A549 (cell line): ENCODE results near the gene SLC29A2. TPM values are rescaled to one million over a fixed set of nuclear protein-coding genes. Genes with fewer than 3 reads are reported as not detected.

ENCODE experiments used
- BHLHE40 ChIP-seq: IDR thresholded peaks from 2 replicates; pipeline ENCODE4 v1.6.1; 2012; ENCODE audit warnings: low read depth, low read length, inconsistent platforms
- CBX2 ChIP-seq: fragments of 200-600 bp; sonication (generic); IDR thresholded peaks from 2 replicates; pipeline ENCODE4 v1.6.1; 2016; ENCODE audit warnings: low read depth, mild to moderate bottlenecking, borderline replicate concordance
- CBX8 ChIP-seq: fragments of 200-600 bp; sonication (generic); IDR thresholded peaks from 2 replicates; pipeline ENCODE4 v1.6.1; 2016
- CEBPB ChIP-seq, 2 experiments: fragments of >200 bp in 1 of 2; sonication (Bioruptor Twin) in 1 of 2; formaldehyde crosslinking in 1 of 2; IDR thresholded peaks; 2 replicates each; pipeline ENCODE4 v1.6.1; 2012 to 2016
- EHF ChIP-seq: fragments of 250-450 bp; sonication (Bioruptor Pico); IDR thresholded peaks from 2 replicates; pipeline ENCODE4 v1.5.0; 2020; ENCODE audit warnings: mild to moderate bottlenecking
- EHMT2 ChIP-seq: fragments of 200-600 bp; sonication (generic); IDR thresholded peaks from 2 replicates; pipeline ENCODE4 v1.6.1; 2016; ENCODE audit warnings: antibody characterized with exemption, low read depth, mild to moderate bottlenecking, moderate library complexity
- FOSB ChIP-seq: fragments of 250-450 bp; sonication (Bioruptor Pico); IDR thresholded peaks from 2 replicates; pipeline ENCODE4 v1.5.0; 2020; ENCODE audit warnings: mild to moderate bottlenecking, moderate library complexity
- FOXS1 ChIP-seq: fragments of 250-450 bp; sonication (Bioruptor Pico); IDR thresholded peaks from 2 replicates; pipeline ENCODE4 v1.5.0; 2020; ENCODE audit warnings: mild to moderate bottlenecking, moderate library complexity
- HOXB13 ChIP-seq: fragments of 250-450 bp; sonication (Bioruptor Pico); IDR thresholded peaks from 2 replicates; pipeline ENCODE4 v1.5.0; 2020; ENCODE audit warnings: low read depth, mild to moderate bottlenecking, moderate library complexity
- HOXB5 ChIP-seq: fragments of 250-450 bp; sonication (Bioruptor Pico); IDR thresholded peaks from 2 replicates; pipeline ENCODE4 v1.5.0; 2020; ENCODE audit warnings: mild to moderate bottlenecking, moderate library complexity
- JUN ChIP-seq, 2 experiments: fragments of >200 bp; sonication (Bioruptor Twin); formaldehyde crosslinking; IDR thresholded peaks; 2 replicates in 1 of 2; 3 replicates in 1 of 2; pipeline ENCODE4 v1.6.1; 2016 to 2017
- JUNB ChIP-seq: fragments of >200 bp; sonication (Bioruptor Twin); formaldehyde crosslinking; IDR thresholded peaks from 2 replicates; pipeline ENCODE4 v1.6.1; 2016
- KDM5A ChIP-seq: fragments of 200-600 bp; sonication (generic); IDR thresholded peaks from 2 replicates; pipeline ENCODE4 v1.6.1; 2016; ENCODE audit warnings: antibody characterized with exemption, mild to moderate bottlenecking
- MAFK ChIP-seq: fragments of 450-650 bp; IDR thresholded peaks from 2 replicates; pipeline ENCODE4 v1.6.1; 2014; ENCODE audit not compliant: partially characterized antibody
- NFE2L2 ChIP-seq: fragments of 150-350 bp; conservative IDR thresholded peaks from 2 replicates; pipeline ENCODE4 v1.6.1; 2014; ENCODE audit warnings: low read length
- NR3C1 ChIP-seq: fragments of >200 bp; sonication (Bioruptor Twin); formaldehyde crosslinking; IDR thresholded peaks from 3 replicates; pipeline ENCODE4 v1.6.1; 2017
- PHF8 ChIP-seq: fragments of 200-600 bp; sonication (generic); IDR thresholded peaks from 2 replicates; pipeline ENCODE4 v1.6.1; 2016; ENCODE audit warnings: low read depth, mild to moderate bottlenecking, antibody characterized with exemption, moderate library complexity, borderline replicate concordance
- RAD21 ChIP-seq, 2 experiments: fragments of >200 bp in 1 of 2; sonication (Bioruptor Twin) in 1 of 2; formaldehyde crosslinking in 1 of 2; IDR thresholded peaks in 1 of 2; conservative IDR thresholded peaks in 1 of 2; 2 replicates in 1 of 2; 3 replicates in 1 of 2; pipeline ENCODE4 v1.6.1; 2012 to 2018; ENCODE audit warnings: inconsistent platforms in 1 of 2
- RCOR1 ChIP-seq: fragments of 150-350 bp; IDR thresholded peaks from 2 replicates; pipeline ENCODE4 v1.6.1; 2014; ENCODE audit warnings: antibody characterized with exemption, low read length, low read depth
- SMC3 ChIP-seq: fragments of >200 bp; sonication (Bioruptor Twin); formaldehyde crosslinking; IDR thresholded peaks from 3 replicates; pipeline ENCODE4 v1.6.1; 2018; ENCODE audit warnings: inconsistent platforms
- SREBF2 ChIP-seq: fragments of 450-650 bp; IDR thresholded peaks from 2 replicates; pipeline ENCODE4 v1.6.1; 2014; ENCODE audit warnings: mild to moderate bottlenecking, moderate library complexity
- ZFP36 ChIP-seq: fragments of 450-650 bp; IDR thresholded peaks from 2 replicates; pipeline ENCODE4 v1.6.1; 2014; ENCODE audit warnings: borderline replicate concordance; ENCODE audit not compliant: partially characterized antibody
- ZNF302 ChIP-seq: fragments of 250-450 bp; sonication (Bioruptor Pico); IDR thresholded peaks from 2 replicates; pipeline ENCODE4 v1.9.0; 2021; ENCODE audit warnings: inconsistent platforms, mild to moderate bottlenecking, moderate library complexity
- ZSCAN20 ChIP-seq: fragments of 250-450 bp; sonication (Bioruptor Pico); IDR thresholded peaks from 2 replicates; pipeline ENCODE4 v1.8.0; 2022; ENCODE audit warnings: mild to moderate bottlenecking, moderate library complexity
- polyA plus RNA-seq, 4 experiments: library from polyadenylated mRNA; depleted of rRNA in 3 of 4; stranded (reverse); fragments of >200 nt; fragmentation: RNase III in 1 of 4; extraction: RNeasy Plus Mini Kit Qiagen cat#74134 plus additional on column Dnase treatment in 1 of 4; gene quantifications; 2 replicates in 3 of 4; 3 replicates in 1 of 4; pipeline ENCODE4 v1.2.3, GENCODE V29; 2011 to 2017
- TF ChIP-seq, protein P1 (sequence below): fragments of 200-600 bp; sonication (generic); IDR thresholded peaks from 2 replicates; pipeline ENCODE4 v1.6.1; 2016; ENCODE audit warnings: antibody characterized with exemption, mild to moderate bottlenecking, moderate library complexity
- TF ChIP-seq, protein P2 (sequence below): fragments of >200 bp; sonication (Bioruptor Twin); formaldehyde crosslinking; IDR thresholded peaks from 3 replicates; pipeline ENCODE4 v1.5.1; 2016
- TF ChIP-seq, protein P3 (sequence below): fragments of 250-450 bp; sonication (Bioruptor Pico); IDR thresholded peaks from 2 replicates; pipeline ENCODE4 v1.5.0; 2020; ENCODE audit warnings: low read depth, mild to moderate bottlenecking, moderate library complexity
- TF ChIP-seq, protein P4 (sequence below): fragments of 250-450 bp; sonication (Bioruptor Pico); IDR thresholded peaks from 2 replicates; pipeline ENCODE4 v1.5.0; 2021; ENCODE audit warnings: mild to moderate bottlenecking, moderate library complexity, borderline replicate concordance
- TF ChIP-seq, protein P5 (sequence below): IDR thresholded peaks from 2 replicates; pipeline ENCODE4 v1.6.1; 2012
- TF ChIP-seq, protein P6 (sequence below): IDR thresholded peaks from 2 replicates; pipeline ENCODE4 v1.6.1; 2012; ENCODE audit warnings: low read depth, borderline replicate concordance
- TF ChIP-seq, protein P7 (sequence below): fragments of >200 bp; sonication (Bioruptor Twin); formaldehyde crosslinking; IDR thresholded peaks from 2 replicates; pipeline ENCODE4 v1.6.1; 2016

The SLC29A2 gene
- polyA plus RNA-seq, 2 of the 4 experiments (the other 2 are of a cell fraction), result 2.6 to 7.6 TPM

DNA sequence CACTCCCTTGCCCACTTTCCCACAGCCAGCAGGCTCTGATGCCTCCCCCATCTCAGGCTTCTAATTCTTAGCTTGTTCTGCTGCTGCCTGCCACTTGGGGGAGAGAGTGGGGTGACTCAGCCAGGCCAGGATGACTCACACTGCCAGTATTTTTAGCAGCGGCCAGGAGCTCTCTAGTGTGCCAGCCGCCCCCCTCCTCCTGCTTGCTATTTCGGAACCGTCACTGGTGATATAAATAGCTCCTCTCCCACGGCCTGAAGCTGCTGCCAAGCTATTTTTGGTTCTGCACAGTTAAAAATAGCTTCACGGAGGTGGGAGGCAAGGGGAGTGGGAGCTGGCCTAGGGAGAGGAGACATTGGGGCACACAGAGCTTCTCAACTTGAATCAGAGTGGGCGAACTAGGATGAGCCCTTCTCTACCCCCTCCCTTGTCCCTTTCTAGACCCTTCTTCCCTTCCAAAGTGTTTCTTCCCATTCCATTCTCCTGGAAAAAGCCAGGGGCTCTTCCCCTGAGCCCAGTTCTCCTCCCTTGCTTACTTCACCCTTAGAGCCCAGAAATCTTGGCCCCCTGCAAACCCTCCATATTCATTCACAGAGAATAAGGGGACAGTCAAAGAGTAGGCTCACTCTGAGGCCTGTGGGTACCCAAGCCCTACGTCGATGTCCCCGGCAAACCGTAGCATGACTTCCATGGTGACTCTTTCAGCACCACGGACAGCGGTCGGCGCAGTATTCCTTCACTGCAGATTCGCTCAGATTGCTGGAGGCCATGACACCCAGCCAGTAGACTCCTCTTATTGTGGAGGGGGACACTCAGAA is 46.8 kb upstream of the SLC29A2 start (continued):
- TF ChIP-seq, protein P1, sequence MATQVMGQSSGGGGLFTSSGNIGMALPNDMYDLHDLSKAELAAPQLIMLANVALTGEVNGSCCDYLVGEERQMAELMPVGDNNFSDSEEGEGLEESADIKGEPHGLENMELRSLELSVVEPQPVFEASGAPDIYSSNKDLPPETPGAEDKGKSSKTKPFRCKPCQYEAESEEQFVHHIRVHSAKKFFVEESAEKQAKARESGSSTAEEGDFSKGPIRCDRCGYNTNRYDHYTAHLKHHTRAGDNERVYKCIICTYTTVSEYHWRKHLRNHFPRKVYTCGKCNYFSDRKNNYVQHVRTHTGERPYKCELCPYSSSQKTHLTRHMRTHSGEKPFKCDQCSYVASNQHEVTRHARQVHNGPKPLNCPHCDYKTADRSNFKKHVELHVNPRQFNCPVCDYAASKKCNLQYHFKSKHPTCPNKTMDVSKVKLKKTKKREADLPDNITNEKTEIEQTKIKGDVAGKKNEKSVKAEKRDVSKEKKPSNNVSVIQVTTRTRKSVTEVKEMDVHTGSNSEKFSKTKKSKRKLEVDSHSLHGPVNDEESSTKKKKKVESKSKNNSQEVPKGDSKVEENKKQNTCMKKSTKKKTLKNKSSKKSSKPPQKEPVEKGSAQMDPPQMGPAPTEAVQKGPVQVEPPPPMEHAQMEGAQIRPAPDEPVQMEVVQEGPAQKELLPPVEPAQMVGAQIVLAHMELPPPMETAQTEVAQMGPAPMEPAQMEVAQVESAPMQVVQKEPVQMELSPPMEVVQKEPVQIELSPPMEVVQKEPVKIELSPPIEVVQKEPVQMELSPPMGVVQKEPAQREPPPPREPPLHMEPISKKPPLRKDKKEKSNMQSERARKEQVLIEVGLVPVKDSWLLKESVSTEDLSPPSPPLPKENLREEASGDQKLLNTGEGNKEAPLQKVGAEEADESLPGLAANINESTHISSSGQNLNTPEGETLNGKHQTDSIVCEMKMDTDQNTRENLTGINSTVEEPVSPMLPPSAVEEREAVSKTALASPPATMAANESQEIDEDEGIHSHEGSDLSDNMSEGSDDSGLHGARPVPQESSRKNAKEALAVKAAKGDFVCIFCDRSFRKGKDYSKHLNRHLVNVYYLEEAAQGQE, result peak; percentile 98
- TF ChIP-seq HOXB13 (CRISPR knock-in tag), result 0 out of 2 replicates have a peak, but pooled peaks have one; percentile 15
- TF ChIP-seq NFE2L2, result no peak
- TF ChIP-seq ZSCAN20 (CRISPR knock-in tag), result no peak
- TF ChIP-seq CBX2, result no peak
- peak; percentile 13 to 20; a peak in 1 of 5 replicates for TF ChIP-seq RAD21 (conservative IDR thresholded peaks at IDR 0.05 in 1 of 2, IDR thresholded peaks at IDR 0.05 in 1 of 2)
- TF ChIP-seq NR3C1, result no peak
- no peak for TF ChIP-seq BHLHE40
- no peak for TF ChIP-seq FOXS1 (CRISPR knock-in tag)
- TF ChIP-seq MAFK, result no peak
- TF ChIP-seq KDM5A, result no peak
- TF ChIP-seq, protein P2, sequence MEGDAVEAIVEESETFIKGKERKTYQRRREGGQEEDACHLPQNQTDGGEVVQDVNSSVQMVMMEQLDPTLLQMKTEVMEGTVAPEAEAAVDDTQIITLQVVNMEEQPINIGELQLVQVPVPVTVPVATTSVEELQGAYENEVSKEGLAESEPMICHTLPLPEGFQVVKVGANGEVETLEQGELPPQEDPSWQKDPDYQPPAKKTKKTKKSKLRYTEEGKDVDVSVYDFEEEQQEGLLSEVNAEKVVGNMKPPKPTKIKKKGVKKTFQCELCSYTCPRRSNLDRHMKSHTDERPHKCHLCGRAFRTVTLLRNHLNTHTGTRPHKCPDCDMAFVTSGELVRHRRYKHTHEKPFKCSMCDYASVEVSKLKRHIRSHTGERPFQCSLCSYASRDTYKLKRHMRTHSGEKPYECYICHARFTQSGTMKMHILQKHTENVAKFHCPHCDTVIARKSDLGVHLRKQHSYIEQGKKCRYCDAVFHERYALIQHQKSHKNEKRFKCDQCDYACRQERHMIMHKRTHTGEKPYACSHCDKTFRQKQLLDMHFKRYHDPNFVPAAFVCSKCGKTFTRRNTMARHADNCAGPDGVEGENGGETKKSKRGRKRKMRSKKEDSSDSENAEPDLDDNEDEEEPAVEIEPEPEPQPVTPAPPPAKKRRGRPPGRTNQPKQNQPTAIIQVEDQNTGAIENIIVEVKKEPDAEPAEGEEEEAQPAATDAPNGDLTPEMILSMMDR, result peak; percentile 21
- no peak for TF ChIP-seq ZNF302 (CRISPR knock-in tag)
- no peak for TF ChIP-seq HOXB5 (CRISPR knock-in tag)
- TF ChIP-seq PHF8, result no peak
- no peak for TF ChIP-seq CBX8
- TF ChIP-seq EHMT2, result peak; percentile 99
- TF ChIP-seq SMC3, result peak; percentile 29; the same call in 2 of the 3 replicates
- no peak for TF ChIP-seq FOSB
- TF ChIP-seq ZFP36, result no peak
- TF ChIP-seq, protein P3, sequence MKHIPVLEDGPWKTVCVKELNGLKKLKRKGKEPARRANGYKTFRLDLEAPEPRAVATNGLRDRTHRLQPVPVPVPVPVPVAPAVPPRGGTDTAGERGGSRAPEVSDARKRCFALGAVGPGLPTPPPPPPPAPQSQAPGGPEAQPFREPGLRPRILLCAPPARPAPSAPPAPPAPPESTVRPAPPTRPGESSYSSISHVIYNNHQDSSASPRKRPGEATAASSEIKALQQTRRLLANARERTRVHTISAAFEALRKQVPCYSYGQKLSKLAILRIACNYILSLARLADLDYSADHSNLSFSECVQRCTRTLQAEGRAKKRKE (CRISPR knock-in tag), result 0 out of 2 replicates have a peak, but pooled peaks have one; percentile 15
- TF ChIP-seq, protein P4, sequence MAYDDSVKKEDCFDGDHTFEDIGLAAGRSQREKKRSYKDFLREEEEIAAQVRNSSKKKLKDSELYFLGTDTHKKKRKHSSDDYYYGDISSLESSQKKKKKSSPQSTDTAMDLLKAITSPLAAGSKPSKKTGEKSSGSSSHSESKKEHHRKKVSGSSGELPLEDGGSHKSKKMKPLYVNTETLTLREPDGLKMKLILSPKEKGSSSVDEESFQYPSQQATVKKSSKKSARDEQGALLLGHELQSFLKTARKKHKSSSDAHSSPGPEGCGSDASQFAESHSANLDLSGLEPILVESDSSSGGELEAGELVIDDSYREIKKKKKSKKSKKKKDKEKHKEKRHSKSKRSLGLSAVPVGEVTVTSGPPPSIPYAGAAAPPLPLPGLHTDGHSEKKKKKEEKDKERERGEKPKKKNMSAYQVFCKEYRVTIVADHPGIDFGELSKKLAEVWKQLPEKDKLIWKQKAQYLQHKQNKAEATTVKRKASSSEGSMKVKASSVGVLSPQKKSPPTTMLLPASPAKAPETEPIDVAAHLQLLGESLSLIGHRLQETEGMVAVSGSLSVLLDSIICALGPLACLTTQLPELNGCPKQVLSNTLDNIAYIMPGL (CRISPR knock-in tag), result no peak
- TF ChIP-seq CEBPB (IDR thresholded peaks at IDR 0.05), result no peak
- TF ChIP-seq, protein P5, sequence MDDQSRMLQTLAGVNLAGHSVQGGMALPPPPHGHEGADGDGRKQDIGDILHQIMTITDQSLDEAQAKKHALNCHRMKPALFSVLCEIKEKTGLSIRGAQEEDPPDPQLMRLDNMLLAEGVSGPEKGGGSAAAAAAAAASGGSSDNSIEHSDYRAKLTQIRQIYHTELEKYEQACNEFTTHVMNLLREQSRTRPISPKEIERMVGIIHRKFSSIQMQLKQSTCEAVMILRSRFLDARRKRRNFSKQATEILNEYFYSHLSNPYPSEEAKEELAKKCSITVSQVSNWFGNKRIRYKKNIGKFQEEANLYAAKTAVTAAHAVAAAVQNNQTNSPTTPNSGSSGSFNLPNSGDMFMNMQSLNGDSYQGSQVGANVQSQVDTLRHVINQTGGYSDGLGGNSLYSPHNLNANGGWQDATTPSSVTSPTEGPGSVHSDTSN, result no peak
- TF ChIP-seq SREBF2, result no peak
- no peak for TF ChIP-seq RCOR1
- TF ChIP-seq, protein P6, sequence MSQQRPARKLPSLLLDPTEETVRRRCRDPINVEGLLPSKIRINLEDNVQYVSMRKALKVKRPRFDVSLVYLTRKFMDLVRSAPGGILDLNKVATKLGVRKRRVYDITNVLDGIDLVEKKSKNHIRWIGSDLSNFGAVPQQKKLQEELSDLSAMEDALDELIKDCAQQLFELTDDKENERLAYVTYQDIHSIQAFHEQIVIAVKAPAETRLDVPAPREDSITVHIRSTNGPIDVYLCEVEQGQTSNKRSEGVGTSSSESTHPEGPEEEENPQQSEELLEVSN, result no peak
- TF ChIP-seq, protein P7, sequence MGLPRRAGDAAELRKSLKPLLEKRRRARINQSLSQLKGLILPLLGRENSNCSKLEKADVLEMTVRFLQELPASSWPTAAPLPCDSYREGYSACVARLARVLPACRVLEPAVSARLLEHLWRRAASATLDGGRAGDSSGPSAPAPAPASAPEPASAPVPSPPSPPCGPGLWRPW, result no peak
- no peak for TF ChIP-seq EHF (CRISPR knock-in tag)
- TF ChIP-seq JUNB, result peak; percentile 61; the same call in 1 of the 2 replicates
- peak in 1 of 2 experiments; percentile 43; a peak in 1 of 5 replicates for TF ChIP-seq JUN (IDR thresholded peaks at IDR 0.05)
